K562 (cell line): ENCODE measurements around the gene NUP188. TPM values are rescaled to one million over a fixed set of nuclear protein-coding genes. Genes with fewer than 3 reads are reported as not detected.
A peak's percentile ranks its signal among the peaks of the same experiment; 100 is the strongest.

Experiments
- ADNP ChIP-seq: fragments of 200-800 bp; sonication (Bioruptor generic); IDR thresholded peaks from 2 replicates; pipeline ENCODE4 v1.6.1; 2016; ENCODE audit warnings: missing genetic modification characterization, missing compliant biosample characterization
- ATF1 ChIP-seq, 2 experiments: fragments of 450-650 bp in 1 of 2; IDR thresholded peaks; 2 replicates each; pipeline ENCODE4 v1.6.1; 2016; ENCODE audit warnings: missing compliant biosample characterization in 1 of 2, missing genetic modification characterization in 1 of 2
- E2F8 ChIP-seq: fragments of 450-650 bp; IDR thresholded peaks from 2 replicates; pipeline ENCODE4 v1.7.1; 2018; ENCODE audit warnings: mild to moderate bottlenecking, low read depth; ENCODE audit not compliant: partially characterized antibody
- EZH2 ChIP-seq: IDR thresholded peaks from 2 replicates; pipeline ENCODE4 v1.6.1; 2012; ENCODE audit warnings: low read depth, mild to moderate bottlenecking, inconsistent platforms, low read length, borderline replicate concordance
- FOSL1 ChIP-seq: fragments of 200-800 bp; sonication (Bioruptor generic); conservative IDR thresholded peaks from 2 replicates; pipeline ENCODE4 v1.6.1; 2016; ENCODE audit warnings: missing genetic modification characterization, missing compliant biosample characterization
- FOXA1 ChIP-seq: fragments of 450-650 bp; IDR thresholded peaks from 2 replicates; pipeline ENCODE4 v1.6.1; 2016; ENCODE audit warnings: mild to moderate bottlenecking, borderline replicate concordance
- KLF1 ChIP-seq: fragments of 450-650 bp; IDR thresholded peaks from 2 replicates; pipeline ENCODE4 v1.6.1; 2016; ENCODE audit warnings: missing genetic modification characterization, missing compliant biosample characterization
- MYC ChIP-seq, 2 experiments: fragments of 250-450 bp in 1 of 2; sonication (Bioruptor Pico) in 1 of 2; IDR thresholded peaks; 2 replicates each; pipeline versions ENCODE4 v1.5.1 to v1.6.1; 2012 to 2021; ENCODE audit warnings: low read depth in 2 of 2, borderline replicate concordance in 1 of 2, improper control_type of control experiment in 1 of 2, low read length in 1 of 2, mild to moderate bottlenecking in 1 of 2, moderate library complexity in 1 of 2
- NCOA4 ChIP-seq: fragments of 450-650 bp; IDR thresholded peaks from 2 replicates; pipeline ENCODE4 v1.6.1; 2018; ENCODE audit warnings: mild to moderate bottlenecking; ENCODE audit not compliant: partially characterized antibody
- NEUROD1 ChIP-seq: fragments of 150-350 bp; IDR thresholded peaks from 2 replicates; pipeline ENCODE4 v1.6.1; 2014; ENCODE audit warnings: borderline replicate concordance, low read length, low read depth; ENCODE audit not compliant: partially characterized antibody
- NR2C1 ChIP-seq, 2 experiments: fragments of 450-650 bp; IDR thresholded peaks; 2 replicates each; pipeline ENCODE4 v1.6.1; 2017; ENCODE audit warnings: mild to moderate bottlenecking in 2 of 2, antibody characterized with exemption in 1 of 2, inconsistent platforms in 1 of 2, missing compliant biosample characterization in 1 of 2, missing genetic modification characterization in 1 of 2
- NUFIP1 ChIP-seq: fragments of 450-650 bp; IDR thresholded peaks from 2 replicates; pipeline ENCODE4 v1.6.1; 2018; ENCODE audit not compliant: partially characterized antibody
- PREB ChIP-seq: sonication (generic); formaldehyde crosslinking; IDR thresholded peaks from 2 replicates; pipeline ENCODE4 v1.8.1; 2023; ENCODE audit warnings: mild to moderate bottlenecking, missing genetic modification reagents
- RBFOX2 ChIP-seq: fragments of 200-400 bp; formaldehyde crosslinking; IDR thresholded peaks from 2 replicates; pipeline ENCODE4 v1.6.1; 2017; ENCODE audit warnings: low read depth, mild to moderate bottlenecking, low read length, moderate library complexity
- RBM34 ChIP-seq: fragments of 200-400 bp; formaldehyde crosslinking; IDR thresholded peaks from 2 replicates; pipeline ENCODE4 v1.6.1; 2018; ENCODE audit warnings: low read length, borderline replicate concordance; ENCODE audit not compliant: insufficient read depth
- RFX5 ChIP-seq: IDR thresholded peaks from 2 replicates; pipeline ENCODE4 v1.6.1; 2011; ENCODE audit warnings: low read depth, mild to moderate bottlenecking, improper control_type of control experiment, low read length
- SRSF3 ChIP-seq: fragments of 200-400 bp; formaldehyde crosslinking; IDR thresholded peaks from 2 replicates; pipeline ENCODE4 v1.6.1; 2016; ENCODE audit warnings: mild to moderate bottlenecking, low read length, moderate library complexity; ENCODE audit not compliant: insufficient read depth
- ZBTB9 ChIP-seq: fragments of 450-650 bp; formaldehyde crosslinking; IDR thresholded peaks from 2 replicates; pipeline ENCODE4 v1.4.0; 2020; ENCODE audit warnings: mild to moderate bottlenecking, moderate library complexity
- ZNF212 ChIP-seq: fragments of 450-650 bp; formaldehyde crosslinking; IDR thresholded peaks from 2 replicates; pipeline ENCODE4 v1.4.0; 2020; ENCODE audit warnings: mild to moderate bottlenecking
- ZNF253 ChIP-seq: fragments of 250-450 bp; sonication (Bioruptor Pico); conservative IDR thresholded peaks from 2 replicates; pipeline ENCODE4 v1.6.1; 2021; ENCODE audit warnings: mild to moderate bottlenecking
- polyA plus RNA-seq, 8 experiments: library from polyadenylated mRNA; depleted of rRNA in 4 of 8; stranded (reverse) in 5 of 8; unstranded in 3 of 8; fragments of >200 nt; fragmentation: Nextera tagmentation in 2 of 8; fragmentation: Illumina TruSeq in 1 of 8; extraction: Ambion mirVana in 2 of 8; extraction: Trizol in 1 of 8; gene quantifications; 2 replicates each; pipeline versions ENCODE4 v1.2.1 to v1.2.3, GENCODE V29; 2011 to 2014; ENCODE audit warnings: inconsistent platforms in 1 of 8, missing spikeins in 1 of 8
- total RNA-seq, 7 experiments: library from RNA; depleted of rRNA in 6 of 7; stranded (reverse); fragments of >200 nt in 6 of 7; fragmentation: Illumina TruSeq in 2 of 7; extraction: Trizol in 2 of 7; gene quantifications; 2 replicates each; pipeline versions ENCODE4 v1.2.1 to v1.2.3, GENCODE V29; 2011 to 2021; ENCODE audit warnings: low replicate concordance in 1 of 7
- TF ChIP-seq, protein P1 (sequence below): fragments of 450-650 bp; IDR thresholded peaks from 2 replicates; pipeline ENCODE4 v1.6.1; 2017; ENCODE audit warnings: mild to moderate bottlenecking, moderate library complexity

NUP188 gene
- total and polyA plus RNA-seq, 9 of the 15 experiments (the other 6 are each of a cell fraction or from before 2014, with no cell fraction given), result 11.7 to 135 (median 70.6) TPM

GRCh38 chr9:129027685-129028191 lies 80.2 kb downstream of the NUP188 start (continued):
- TF ChIP-seq, protein P1, sequence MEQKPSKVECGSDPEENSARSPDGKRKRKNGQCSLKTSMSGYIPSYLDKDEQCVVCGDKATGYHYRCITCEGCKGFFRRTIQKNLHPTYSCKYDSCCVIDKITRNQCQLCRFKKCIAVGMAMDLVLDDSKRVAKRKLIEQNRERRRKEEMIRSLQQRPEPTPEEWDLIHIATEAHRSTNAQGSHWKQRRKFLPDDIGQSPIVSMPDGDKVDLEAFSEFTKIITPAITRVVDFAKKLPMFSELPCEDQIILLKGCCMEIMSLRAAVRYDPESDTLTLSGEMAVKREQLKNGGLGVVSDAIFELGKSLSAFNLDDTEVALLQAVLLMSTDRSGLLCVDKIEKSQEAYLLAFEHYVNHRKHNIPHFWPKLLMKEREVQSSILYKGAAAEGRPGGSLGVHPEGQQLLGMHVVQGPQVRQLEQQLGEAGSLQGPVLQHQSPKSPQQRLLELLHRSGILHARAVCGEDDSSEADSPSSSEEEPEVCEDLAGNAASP, result no peak
- no peak for TF ChIP-seq RFX5
- no peak for TF ChIP-seq NEUROD1
- TF ChIP-seq E2F8, result no peak
- TF ChIP-seq MYC (IDR thresholded peaks at IDR 0.05; ENCODE audit: low read depth, low read length), result no peak
- TF ChIP-seq MYC (CRISPR knock-in tag; IDR thresholded peaks at IDR 0.05; ENCODE audit: borderline replicate concordance, low read depth), result peak; percentile 65; the same call in 1 of the 2 replicates
- 0 out of 2 replicates have a peak, but pooled peaks have one; percentile 31 for TF ChIP-seq ZBTB9 (CRISPR knock-in tag)
- no peak for TF ChIP-seq PREB (CRISPR knock-in tag)
- no peak for TF ChIP-seq EZH2
- TF ChIP-seq NUFIP1, result no peak
- TF ChIP-seq ZNF253 (CRISPR knock-in tag), result no peak
- no peak for TF ChIP-seq ADNP (tag)
- 0 out of 2 replicates have a peak, but pooled peaks have one; percentile 28 for TF ChIP-seq FOSL1 (tag)
- TF ChIP-seq SRSF3, result no peak
- TF ChIP-seq FOXA1, result no peak
- TF ChIP-seq RBM34, result no peak
- peak; percentile 63 for TF ChIP-seq RBFOX2
- TF ChIP-seq NCOA4, result no peak
- TF ChIP-seq ATF1 (CRISPR knock-in tag; IDR thresholded peaks at IDR 0.05), result no peak
- TF ChIP-seq ATF1 (tag; IDR thresholded peaks at IDR 0.05), result peak; percentile 28; the same call in 1 of the 2 replicates
- no peak for TF ChIP-seq NR2C1 (IDR thresholded peaks at IDR 0.05)
- no peak for TF ChIP-seq NR2C1 (tag; IDR thresholded peaks at IDR 0.05)
- TF ChIP-seq ZNF212 (CRISPR knock-in tag), result no peak
- TF ChIP-seq KLF1, result peak; percentile 58; the same call in 1 of the 2 replicates
